ENCODE measurements around the gene FGF18. TPM values are rescaled to one million over a fixed set of nuclear protein-coding genes. Genes with fewer than 3 reads are reported as not detected.

FGF18 gene
- total RNA-seq, 1 experiment from 2014 or later: 0.06 TPM

GRCh38 chr5:171441246-171441791 lies 21.9 kb downstream of the FGF18 start:
- DNase-seq (ENCODE audit: low read depth): no peak

GRCh38 chr5:171442287-171443042 lies 23.0 kb downstream of the FGF18 start:
- DNase-seq (ENCODE audit: low read depth): no peak

- DNase-seq (ENCODE audit: low read depth): peak; percentile 34
These were observed 25.1 kb downstream of the FGF18 start for GRCh38 chr5:171444582-171444981.

- peak; percentile 59 for DNase-seq (ENCODE audit: low read depth)
These were observed 26.4 kb downstream of the FGF18 start for GRCh38 chr5:171445644-171446516.

GRCh38 chr5:171447226-171447625 lies 27.8 kb downstream of the FGF18 start:
- DNase-seq (ENCODE audit: low read depth): no peak

GRCh38 chr5:171449426-171449825 lies 30.0 kb downstream of the FGF18 start:
- no peak for DNase-seq (ENCODE audit: low read depth)

DNA sequence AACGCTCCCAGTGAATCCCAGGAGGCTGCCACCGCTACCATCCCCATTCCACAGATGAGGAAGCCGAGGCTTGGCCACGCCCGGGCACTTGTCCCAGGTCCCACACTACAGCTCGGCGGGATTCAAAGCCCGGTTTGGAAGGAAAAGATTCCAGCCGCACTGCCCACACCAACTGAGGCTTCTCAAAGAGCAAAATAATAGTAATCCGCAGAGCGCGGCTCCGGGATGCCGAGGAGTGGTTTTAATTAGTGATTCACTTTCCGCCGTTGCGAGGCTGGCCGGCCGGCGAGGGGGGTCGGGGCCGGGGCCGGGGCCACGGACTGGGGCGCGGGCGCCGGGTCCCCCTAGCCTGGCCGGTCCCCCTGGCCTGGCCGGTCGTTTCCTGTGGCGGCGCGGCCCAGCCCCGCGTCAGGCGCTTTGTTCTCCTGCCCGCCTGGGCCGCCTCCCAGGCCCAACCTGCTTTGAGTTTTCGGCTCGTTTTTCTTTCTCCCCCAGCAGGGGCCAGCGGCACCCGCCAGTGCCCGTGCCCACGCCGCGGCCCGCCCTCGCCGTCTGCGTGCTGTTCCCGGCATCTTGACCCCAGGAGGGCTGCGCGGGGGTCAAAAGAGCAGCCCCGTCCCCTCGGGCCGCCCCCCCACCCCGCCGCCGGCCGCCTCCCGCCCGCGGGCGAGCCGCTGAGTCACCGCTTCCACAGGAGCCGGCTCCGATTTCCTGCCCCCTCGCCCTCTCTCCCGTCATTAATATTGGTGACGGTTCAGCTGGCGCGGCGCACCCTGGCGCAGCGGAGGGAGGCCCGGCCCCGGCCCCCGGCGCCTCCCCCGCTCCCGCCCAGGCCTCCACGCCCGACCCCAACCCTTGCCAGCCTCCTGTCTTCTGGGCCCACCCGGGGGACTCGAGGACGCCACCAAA lies 31.2 kb downstream of the FGF18 start:
- peak; percentile 46 for DNase-seq (ENCODE audit: low read depth)

- no peak for DNase-seq (ENCODE audit: low read depth)
These were observed 32.0 kb downstream of the FGF18 start for GRCh38 chr5:171451421-171451820.

GRCh38 chr5:171453056-171453725 lies 33.7 kb downstream of the FGF18 start:
- no peak for DNase-seq (ENCODE audit: low read depth)

DNA sequence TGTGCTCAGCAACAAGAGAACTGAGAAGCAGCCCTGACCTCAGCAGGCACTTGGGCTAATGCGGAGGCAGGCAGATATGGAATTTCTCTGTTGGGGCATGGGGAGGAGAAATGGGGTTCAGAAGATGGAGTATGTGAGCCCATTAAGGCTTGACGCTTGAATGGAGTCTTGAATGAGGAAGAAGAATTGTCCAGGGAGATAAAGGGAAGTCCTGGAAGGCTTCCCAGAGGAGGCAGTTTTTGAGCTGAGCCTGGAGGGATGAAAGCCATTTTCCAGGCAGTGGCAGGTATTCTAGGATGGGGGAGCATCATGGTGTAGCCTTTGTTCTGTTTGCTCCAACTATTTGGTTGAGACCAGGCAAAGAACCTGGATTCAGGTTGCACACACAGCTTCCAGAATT lies 34.5 kb downstream of the FGF18 start:
- no peak for DNase-seq (ENCODE audit: low read depth)

GRCh38 chr5:171454549-171454948 lies 35.1 kb downstream of the FGF18 start:
- DNase-seq (ENCODE audit: low read depth): no peak

DNA sequence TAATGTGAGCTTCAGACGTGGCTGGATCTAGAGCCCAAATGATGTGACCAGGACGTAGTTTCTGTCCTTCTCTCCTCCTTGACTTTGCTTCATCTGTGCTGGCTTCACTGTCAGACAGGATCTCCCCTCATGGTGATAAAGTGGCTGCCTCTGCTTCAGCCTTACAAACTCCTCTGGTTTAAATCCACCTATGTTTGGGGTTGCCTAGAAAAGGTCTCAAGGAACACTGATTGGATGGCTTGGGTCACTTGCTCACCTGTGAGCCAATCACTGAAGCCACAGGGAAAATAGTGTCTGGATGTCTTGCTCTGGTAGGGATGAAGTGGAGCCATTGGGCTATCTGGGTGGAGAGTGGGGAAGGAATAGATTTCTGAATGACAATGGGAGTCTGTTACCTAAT lies 36.1 kb downstream of the FGF18 start:
- no peak for DNase-seq (ENCODE audit: low read depth)

DNA sequence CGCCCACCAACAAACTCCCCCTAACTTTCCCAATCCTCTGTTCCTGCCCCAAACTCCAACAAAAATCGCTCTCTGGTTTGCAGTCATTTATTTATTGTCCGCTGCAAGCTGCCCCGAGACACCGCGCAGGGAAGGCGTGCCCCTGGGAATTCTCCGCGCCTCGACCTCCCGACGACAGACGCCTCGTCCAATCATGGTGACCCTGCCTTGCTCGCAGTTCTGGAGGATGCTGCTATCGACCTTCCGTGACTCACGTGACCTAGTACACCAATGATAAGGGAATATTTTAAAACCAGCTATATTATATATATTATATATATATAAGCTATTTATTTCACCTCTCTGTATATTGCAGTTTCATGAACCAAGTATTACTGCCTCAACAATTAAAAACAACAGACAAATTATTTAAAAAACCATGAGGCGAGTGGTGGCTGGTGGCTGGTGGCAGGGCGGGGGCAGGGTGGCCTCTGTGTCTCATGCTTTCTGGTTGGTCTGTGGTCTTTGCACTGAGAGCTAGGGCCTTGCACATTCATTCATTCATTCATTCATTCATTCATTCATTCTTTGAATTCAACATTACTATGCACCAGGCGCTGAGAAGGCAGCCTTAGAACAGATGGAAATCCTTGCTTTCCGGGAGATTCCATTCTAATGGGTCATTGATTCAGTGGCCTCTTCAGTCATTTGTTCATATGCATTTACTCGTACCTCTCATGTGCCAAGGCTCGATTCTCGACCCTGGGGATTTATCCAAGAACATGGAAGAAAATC lies 37.9 kb downstream of the FGF18 start:
- no peak for DNase-seq (ENCODE audit: low read depth)

DNA sequence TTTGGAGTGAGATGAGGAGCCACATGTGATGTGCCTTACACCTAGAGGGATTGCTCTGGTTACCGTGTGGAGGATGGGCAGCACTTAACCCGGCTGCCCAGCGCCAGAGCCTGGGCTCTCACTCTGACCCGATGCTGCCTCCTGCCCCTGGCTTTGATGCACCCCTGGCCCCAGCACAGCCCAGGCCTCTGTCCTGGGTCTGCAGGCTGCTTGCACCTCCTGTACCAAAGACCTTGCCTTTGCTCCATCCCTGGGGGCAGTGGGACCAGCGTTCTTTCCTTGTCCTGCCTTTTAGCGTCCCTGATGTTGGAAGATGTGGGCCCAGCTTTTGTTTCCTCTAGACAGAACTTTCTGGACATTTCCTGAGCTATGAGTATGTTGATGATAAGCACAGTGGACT lies 40.4 kb downstream of the FGF18 start:
- DNase-seq (ENCODE audit: low read depth): no peak

GRCh38 chr5:171462136-171462927 lies 42.9 kb downstream of the FGF18 start:
- no peak for DNase-seq (ENCODE audit: low read depth)

DNA sequence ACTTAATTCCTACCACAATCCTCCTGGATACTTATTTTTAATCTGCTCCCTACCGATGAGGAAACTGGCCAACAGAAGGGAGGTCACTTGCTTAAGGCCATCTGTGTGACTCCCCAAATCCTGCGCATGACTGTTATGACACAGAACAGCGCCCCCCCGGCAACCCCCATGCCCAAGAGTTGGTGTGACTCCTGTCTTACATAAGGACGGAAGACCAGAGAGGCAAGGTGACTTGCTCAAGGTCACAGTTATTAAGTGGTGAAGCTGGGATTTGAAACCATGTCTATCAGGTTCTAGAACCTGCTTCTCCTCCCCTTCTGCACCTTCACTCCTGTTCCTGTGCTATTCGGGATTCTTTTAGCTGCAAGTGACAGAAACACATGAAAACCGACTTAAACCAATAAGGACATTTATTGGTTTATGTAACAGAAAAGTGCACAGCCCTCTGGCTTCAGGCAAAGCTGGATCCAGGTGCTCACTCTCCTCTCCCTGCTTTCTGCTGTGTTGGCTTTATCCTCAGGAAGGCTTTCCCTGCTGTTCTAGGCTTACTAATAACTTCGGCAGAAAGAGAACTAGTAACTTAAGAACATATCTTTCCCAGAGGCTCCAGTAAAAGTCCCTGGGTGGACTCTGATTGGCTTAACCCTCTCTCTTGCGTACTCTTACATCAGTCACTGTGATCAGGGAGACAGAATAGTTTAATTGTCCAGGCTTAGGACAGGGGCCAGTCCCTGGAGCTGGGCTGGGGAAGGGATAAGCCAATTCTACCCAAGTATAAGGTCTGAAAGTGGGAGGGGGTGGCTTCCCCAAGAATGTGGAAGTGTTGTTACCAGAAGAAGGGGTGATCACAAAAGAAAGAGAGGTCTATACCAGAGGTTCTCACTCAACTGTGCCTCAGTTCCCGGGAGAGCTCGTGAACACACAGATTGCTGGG lies 43.7 kb downstream of the FGF18 start:
- DNase-seq (ENCODE audit: low read depth): no peak

DNA sequence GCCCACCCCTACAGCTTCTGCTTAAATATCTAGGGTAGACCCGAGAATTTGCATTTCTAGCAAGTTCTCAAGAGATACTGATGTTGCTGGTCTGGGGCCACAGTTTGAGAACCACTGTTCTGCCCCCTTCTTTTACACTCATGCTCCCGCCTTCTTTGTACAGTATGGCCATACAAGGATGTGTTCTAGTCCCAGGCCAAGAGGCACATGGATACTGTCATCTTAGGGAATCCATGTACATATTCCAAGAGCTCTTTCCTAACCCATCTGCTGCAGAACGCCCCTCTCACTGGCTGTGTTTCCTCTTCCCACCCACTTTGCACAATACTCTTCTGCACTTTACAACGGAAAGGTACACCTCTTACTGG lies 44.4 kb downstream of the FGF18 start:
- DNase-seq (ENCODE audit: low read depth): no peak

- no peak for DNase-seq (ENCODE audit: low read depth)
These were observed 45.4 kb downstream of the FGF18 start for GRCh38 chr5:171464829-171465228.
